Stimulated activated CD4-positive, alpha-beta T cell treated with anti-CD3 and anti-CD28 coated beads, Interleukin-4, amount 100 ng/mL, for 48 hours (primary cell): Measurements from ENCODE around the gene ZNF446.
"Not testable (repeated sequence)": the region's sequence is repeated elsewhere in the genome, so short reads cannot be mapped to it uniquely, and the experiment has no call there.

ENCODE experiments used
- DNase-seq, 2 donors: peaks; one replicate each; pipeline ENCODE4 v3.0.0-alpha.2; 2020; ENCODE audit warnings: low read depth in 2 of 2

ZNF446 gene

DNA sequence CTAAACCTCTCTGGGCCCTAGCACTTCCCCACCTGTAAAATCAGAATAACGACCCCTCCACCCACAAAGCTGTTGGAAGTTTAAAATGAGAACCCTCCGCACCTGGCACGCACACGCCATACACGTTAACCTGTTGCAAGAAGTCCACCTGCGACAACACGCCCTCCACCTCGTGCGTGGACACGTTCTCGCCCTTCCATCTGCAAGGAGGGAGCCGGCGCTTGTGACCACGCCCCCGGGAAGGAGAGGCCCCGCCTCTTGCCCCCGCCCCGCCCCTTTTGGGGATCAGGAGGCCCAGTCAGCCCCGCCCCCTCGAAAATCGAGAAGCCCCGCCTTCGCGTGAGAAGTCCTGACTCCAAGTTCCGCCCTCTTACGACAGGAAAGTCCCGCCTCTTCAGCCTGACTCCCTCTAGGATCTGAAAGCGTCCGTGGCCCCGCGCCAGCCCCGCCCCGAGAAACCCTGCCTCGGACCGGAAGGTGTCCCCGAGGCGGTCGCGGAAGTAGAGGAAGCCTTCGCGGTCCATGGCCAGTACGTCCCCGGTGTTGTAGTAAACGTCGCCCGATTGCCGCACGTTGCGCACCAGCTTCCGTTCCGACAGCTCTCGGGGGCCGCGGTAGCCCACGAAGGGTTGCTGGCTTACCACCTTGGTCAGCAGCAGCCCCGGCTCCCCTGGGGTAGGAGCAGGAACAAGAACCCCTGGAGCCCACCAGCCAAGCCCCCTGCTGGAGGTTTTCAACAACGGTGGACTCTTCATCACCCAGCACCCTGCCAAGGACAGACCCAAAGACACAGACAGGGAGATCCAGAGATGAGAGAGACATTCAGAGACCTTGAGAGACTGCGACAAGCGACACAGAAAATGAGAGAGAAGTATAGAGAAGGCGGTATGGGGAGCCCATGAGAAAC, 23.1 kb downstream of the ZNF446 start:
- DNase-seq, result peak; percentile 99

DNA sequence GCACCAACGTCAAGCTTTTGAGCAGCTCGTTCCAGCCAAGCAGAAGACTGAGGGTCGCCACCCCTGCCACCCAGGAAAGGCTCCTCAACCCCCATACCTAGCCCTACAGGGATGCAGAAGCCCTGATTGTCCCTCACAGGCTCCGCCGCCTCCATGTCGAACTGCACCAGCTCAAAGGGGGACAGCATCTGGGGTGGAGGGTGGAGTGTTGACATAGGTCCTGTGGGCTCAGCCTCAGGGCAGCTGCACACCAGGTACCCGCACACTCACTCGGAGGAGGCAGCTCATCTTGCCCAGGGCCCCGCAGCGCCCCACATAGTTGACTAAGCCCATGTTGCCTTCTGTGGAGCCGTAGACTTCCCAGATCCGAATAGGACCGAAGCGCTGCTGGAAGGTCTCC, 24.1 kb downstream of the ZNF446 start:
- DNase-seq, result no peak

DNA sequence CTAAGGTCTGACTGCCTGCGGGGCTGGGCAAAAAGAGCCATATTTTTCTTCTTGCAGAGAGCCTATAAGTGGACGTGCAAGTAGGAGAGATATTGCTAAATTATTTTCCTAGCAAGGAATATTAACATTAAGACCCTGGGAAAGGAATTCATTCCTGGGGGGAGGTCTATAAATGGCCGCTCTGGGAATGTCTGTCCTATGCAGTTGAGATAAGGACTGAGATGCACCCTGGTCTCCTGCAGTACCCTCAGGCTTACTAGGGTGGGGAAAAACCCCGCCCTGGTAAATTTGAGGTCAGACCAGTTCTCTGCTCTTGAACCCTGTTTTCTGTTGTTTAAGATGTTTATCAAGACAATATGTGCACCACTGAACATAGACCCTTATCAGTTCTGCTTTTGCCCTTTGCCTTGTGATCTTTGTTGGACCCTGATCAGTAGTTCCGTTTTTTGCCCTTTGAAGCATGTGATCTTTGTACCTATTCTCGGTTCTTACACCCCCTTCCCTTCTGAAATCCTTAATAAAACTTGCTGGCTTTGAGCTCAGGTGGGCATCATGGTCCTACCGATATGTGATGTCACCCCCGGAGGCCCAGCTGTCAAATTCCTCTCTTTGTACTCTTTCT, 31.6 kb downstream of the ZNF446 start:
- not testable (repeated sequence) for DNase-seq

DNA sequence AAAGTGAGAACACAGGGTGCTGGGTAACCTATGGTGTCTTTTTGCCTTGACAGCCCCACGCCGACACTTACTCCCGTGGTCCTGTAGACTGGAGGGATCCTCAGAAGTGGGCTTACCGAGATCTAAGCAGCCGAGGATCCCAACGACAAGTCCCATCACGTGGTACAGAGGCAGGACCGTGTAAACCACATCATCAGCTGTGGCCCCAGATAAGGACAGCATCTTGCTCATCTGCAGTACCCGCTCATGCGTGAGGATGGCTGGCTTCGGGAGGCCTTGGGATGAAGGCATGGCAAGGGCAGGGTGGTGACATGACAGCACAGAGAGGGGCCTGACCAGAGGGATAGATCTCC, 33.6 kb downstream of the ZNF446 start:
- DNase-seq, result no peak

DNA sequence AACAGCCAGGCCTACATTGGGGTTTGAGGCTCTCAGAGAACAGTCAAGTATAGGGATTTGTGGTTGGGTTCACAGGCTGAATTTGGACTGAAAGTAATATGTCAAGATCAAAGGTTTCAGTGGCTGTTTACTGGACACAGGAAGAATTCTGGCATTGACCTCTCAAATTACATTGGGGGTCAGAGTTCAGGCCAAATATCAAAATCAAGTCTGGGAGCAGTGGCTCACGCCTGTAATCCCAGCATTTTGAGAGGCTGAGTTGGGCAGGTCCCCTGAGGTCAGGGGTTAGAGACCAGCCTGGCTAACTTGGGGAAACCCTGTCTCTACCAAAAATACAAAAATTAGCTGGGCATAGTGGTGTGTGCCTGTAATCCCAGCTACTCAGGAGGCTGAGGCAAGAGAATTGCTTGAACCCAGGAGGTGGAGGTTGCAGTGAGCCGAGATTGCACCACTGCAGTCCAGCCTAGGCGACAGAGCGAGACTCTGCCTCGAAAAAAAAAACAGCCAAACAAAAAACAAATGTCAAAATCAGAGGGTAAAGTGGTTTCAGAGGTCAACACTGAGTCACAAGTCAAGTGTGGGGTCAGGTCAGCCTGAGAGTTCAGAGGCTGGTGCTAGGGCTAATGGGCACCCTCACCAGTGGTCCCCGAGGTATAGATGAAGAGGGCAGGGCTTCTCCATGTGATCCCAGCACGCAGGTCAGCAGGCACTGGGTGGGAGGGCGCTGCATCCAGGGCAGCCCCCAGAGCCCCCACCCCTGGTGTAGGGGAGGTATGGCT, 34.1 kb downstream of the ZNF446 start:
- no peak for DNase-seq

DNA sequence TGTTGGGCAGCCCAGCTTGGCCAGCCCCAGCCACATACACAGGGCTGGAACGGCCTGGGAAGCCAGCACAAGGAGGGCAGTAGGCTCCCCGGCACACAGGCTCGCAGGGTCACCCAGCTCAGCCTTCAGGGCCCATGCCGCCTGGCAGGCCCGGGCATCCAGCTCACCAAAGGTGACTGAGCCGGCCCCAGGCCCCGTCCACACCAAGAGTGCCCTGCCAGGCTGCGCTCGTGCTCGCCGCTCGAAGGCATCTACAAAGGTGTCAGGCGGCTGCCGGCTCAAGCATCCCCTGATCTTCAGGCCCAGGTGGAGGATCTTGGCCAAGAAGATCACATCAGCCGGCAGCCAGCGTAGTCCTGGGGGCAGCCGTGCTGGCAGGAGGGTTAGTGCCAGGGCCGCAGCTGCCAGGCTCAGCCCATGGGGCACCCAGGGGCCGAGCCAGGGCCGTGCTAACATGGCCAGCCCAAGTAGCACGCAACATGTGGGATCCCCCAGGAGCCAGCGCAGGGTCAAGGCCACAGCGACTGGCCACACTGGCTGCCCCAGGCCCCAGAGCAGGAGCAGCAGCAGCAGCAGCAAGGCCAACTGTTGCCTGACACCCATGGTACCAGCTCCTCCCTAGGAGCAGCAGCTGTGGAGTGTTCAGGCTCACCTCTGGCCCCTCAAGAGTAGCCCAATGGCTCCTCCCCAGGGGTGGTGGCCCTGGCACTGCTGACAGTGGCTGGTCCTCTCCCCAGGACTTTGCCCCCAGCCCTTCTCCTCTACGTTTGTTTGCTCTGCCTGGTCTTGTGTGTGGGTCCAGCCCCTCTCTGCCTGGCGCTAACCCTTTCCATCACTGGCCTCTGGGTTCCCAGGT, 35.4 kb downstream of the ZNF446 start, which contains the start of gene SLC27A5:
Gene SLC27A5, minus strand, starts transcription at position 640 of the 856 bp plus-strand sequence. Its CDS starts 37 bp downstream, at position 603.
- DNase-seq, result no peak

DNA sequence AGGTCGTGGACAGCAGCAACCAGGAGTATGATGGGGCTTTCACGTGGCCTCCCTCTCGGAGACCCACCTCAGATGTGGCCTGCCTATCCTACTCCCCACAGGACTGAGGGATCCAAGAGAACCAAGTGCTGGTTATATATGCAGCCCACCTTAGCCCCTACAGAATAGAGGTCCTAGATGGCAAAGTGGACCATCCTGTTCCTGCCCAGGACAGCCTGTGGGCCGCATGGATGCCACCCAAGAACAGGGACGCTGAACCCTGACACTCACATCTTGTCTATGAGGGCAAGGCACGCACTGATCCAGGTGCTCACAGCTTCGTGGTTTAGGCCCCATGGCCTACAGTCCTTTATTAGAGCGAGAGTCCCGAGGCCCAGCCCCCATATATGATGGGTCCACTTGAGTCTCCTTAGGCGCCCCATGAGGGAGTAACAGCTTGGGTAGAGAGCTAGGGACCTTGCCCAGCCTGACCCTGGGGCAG, 37.1 kb downstream of the ZNF446 start:
- DNase-seq, result no peak

DNA sequence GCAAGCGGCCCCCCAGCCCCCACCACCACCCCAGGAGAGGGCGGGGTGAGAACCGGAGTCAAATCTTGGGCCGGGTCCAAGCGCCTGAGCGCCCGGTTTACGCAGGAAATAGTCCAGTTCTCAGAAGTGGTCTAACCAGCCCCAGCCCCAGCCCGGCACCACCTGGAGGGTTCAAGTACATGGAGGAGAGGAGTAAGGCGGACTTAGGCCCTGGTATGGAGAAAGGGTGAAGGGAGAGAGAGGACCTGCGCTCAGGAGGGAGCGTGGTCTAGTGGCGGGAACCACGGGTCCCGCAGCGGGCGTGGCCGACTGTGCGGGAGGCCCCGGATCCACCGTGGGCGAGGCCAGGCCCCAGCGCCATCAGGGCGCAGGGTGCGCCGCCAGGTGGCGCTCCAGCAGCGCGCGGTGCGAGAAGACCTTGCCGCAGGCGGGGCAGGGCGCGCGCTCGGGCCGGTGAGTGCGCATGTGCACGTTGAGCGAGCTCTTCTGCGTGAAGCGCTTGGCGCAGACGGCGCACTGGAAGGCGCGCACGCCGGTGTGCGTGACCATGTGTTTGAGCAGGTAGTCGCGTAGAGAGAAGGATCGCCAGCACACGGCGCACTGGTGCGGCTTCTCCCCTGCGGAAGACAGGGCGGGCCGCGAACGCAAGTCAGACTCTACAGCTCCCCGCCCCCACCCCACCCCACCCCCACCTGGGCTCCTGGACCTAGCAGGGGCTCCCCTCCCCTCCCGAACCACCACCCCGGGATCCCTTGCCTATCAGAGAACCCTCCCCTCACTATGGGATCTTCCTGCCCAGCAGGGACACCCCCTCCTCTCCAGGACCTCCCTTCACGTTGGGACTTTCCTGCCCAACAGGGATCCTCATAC, 37.8 kb downstream of the ZNF446 start:
- peak; percentile 94 to 97 for DNase-seq

DNA sequence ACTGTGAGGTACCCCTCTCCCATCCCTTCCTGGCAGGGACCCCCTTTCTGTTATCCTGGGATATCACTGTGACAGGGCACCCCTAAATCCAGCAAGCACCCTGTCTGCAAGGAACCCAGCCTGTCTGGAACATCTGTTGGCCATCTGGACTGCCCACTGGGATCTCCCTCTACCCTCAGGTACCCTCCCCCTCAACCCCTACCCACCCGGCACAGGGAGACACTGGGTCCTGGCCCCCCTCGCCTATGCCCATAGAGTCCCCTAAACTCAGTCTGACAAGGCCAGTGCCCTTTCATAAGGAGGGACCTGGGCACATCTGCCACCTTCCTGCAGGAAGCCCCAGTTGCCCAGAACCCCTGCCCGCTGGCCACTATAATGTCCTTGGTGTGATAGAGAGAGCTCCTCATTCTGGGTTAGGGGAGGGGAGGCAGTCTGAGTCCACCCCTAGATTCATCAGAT, 38.4 kb downstream of the ZNF446 start:
- no peak for DNase-seq

DNA sequence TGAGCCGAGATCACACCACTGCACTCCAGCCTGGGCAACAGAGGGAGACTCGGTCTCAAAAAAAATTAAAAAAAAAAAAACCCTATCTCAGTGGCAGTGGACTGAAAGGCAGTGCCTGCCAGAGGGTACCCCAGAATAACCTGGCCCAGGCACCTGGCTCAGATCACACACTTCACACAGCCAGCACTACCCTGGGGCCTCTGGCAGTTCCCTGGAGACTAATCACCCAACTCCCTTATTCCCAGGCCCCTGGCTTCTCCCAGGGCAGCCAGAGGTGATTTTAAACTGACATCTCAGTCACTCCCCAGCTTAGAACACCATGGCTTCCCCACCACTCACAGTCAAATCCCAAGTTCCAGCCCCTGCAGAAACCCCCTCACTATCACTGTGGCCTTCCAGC, 39.1 kb downstream of the ZNF446 start:
- no peak for DNase-seq

DNA sequence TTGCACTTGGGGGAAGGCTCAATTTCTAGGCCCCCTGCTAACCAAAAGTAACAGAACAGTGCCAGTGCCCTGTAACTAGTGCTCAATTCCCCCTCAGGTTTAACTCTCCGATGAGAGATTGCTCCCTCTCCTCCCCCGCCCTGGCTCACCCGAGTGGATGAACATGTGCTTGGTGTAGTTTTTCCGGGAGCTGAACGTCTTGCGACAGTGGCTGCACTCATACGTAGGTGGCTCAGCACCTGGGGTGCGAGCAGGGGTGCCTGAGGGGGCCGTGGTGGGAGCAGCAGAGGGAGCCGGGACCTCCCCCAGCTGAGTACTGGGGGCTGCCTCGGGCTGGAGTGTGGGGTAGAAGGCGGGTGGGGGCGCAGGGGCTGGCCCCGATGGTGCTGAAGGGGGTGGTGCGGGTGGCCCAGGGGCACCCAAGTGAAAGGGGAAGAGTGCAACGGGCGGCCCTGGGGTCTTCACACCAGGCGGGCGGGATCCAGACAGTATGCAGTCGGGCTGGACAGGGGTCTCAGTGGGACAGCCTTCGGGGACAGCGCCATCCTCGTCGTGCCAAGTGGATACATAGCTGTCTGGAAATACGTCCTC, 40.2 kb downstream of the ZNF446 start:
- no peak for DNase-seq

DNA sequence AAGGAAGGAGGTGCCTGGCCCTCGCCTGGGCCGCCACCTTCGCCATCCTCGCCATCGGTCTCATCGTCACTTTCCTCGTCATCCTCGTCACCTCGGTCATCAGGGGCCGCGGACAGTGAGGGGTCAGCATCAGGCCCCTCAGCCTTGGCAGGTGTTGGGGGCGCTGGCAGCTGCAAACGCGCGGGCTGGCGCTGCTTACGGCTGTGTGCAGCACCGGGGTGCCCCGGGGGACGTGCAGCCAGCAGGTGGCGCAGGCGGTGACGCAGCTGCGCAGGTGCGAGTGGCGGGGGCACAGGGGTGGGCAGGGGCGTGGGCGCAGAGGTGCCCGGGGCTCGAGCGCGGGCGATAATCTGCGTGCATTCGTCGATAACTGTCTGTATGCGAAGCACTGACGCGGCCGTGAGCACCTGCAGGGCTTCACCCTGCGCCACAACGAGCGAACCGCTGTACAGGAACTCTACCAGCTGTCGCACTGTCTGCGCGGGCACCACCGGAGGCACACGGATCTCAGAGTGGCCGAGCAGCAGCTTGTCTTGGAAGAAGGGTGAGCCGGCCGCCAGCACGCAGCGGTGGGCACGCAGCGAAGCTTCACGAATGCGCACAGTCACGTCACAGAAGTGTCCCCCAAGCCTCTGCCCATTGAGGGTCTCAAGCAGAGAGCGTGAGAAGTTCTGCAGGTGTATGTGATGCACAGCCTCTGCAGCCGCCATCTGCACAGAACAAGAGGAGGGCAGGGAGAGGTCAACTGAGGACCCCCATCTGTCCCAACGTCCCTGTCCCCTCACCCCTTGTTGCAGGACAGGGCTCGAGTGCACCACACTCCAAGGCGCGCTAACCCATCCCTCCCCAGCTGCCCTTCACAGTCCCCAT, 41.0 kb downstream of the ZNF446 start:
- DNase-seq, result no peak

DNA sequence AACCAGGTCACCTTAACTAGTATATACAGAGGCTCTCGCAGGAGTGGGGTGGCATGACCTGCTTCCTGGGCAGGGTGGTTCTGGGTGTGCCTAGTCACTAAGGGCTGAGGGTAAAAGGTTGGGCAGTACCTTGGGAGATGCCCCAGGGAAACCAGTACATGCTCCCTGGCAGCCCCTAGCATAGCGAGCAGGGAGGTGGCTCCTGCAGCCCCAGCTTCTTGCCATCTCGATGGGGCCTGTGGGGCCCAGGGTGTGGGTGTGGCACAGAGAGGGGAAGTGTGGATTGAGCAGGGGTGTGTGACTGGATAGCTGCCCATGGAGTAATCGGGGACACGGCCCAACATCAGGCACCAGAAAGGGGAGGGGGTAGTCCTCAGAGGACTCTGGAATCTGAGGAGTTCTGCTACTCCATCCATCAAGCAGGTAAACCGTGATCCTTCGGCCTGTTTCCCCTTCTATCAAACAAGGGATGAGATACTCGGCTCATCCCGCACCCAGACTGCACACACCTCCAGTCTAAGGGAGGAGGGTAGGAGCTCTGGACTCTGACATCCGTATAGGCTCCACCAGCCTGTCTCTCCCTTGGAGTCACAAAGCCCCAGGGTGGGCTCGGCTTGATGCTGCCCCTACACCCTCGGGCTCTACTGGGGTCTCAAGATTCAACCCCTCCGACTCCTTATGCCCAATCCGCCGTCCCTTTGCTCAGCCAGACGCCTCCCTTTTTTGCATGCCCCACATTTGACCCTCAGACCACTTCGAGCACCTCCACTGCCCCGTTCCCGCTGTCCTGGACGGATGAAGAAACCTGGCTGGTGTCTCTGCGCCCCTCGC, 42.3 kb downstream of the ZNF446 start:
- DNase-seq, result no peak

DNA sequence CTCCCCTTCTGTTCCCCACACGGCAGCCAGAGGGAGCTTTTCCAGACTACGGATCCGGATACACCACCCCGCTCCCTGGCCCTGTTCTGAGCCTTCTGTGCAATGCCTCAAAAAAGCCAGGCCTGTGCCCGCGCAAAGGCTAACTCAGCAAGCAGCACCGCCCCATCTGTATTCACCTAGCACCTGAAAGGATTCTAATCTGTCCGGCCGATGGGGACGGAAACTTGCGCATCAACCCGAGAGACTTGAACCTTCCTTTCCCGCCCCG, 42.9 kb downstream of the ZNF446 start:
- DNase-seq, result peak; percentile 31 to 32

DNA sequence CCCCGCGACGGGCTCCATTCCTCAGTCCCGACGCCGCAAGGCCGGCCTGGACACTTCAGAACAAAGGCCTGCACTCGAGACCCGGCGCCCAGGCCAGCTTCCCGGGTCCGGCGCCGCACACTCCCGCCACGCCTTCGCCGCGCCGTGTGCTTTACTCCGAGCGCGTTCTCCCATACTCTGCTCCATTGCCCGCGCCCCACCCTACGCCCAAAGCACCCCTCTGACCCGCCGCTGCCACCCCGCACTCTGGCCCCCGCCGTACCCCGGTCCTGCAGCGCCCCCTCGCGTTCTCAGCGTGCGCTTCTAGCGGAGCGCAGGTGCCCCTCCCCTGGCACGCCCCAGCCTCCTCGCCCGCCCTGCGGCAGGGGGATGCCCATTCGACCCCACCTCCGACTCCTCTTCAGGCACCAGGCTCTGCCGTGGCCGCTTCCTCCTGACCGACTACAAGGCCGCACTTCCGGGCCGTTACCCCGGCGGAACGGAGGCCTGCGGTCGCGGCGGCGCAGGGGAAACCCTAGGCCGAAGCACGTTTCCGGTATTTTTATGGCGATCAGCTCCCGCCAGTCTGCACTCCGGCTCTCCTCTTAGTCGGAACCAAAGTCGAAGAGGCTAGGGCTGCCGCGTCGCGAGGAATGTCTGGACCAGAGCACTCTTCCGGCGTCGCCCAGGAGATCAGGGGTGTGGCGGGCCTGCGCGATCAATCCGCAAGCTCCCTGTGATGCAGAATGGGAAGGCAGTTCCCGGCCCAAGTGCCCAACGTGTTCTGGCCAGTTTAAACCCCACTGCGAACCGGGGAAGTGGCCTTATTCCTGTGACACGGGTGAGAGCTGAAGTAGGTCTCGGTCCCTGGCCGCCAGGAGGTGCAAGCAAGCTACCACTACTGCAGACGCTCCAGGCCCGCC, 43.5 kb downstream of the ZNF446 start, which contains the start of gene ZBTB45:
Gene ZBTB45, minus strand, starts transcription at position 456 of the 902 bp plus-strand sequence. CDS start 2,137 bp downstream, outside the sequence.
- DNase-seq, result peak; percentile 90 to 92

DNA sequence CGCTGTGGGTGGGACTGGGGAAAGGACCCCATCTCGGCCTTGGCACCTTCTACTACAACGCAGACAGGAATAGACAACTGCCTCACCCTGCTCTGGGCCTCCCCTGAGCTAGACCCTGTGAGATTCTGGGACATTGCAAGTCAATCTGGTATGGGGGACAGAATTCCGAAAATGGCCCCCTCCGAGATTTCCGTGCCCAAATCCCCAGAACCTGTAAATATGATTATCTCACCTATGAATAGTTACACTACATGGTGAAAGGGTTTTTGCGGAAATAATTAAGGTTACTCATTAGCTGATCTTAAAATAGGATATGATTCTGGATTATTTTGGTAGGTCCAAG, 44.1 kb downstream of the ZNF446 start:
- no peak for DNase-seq

DNA sequence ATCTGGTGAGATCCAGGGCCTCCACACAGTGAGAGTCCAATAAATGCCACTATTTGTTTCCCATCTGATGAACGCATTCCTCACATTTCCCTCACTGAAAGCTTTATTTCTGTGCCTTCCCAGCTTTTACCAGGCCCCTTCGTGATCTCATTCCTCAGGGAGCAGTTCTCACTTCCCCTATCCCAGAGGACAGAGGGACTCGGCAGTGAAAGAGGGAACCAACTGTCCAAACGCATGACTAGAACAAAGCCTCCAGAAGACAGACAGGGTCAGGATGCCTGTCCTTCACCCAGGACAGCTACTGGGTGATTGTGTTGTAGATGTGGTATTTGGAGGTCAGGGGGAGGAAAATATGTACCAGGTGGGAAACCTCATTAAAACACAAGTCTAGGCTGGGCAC, 45.5 kb downstream of the ZNF446 start:
- no peak for DNase-seq
